C1 segment of cervical spinal cord (tissue), 14 donors: ENCODE data around the gene ATP2A3.

ENCODE experiments used
- DNase-seq, 14 donors: peaks; one replicate each; lab custom pipeline; 2025; lab: John Stamatoyannopoulos, UW

Gene ATP2A3

GRCh38 chr17:3973495-3974137, 9.4 kb upstream of the ATP2A3 start:
- DNase-seq, result no peak

- DNase-seq, result no peak
These were observed 8.7 kb upstream of the ATP2A3 start for GRCh38 chr17:3972931-3973330.

GRCh38 chr17:3972281-3972731, 8.1 kb upstream of the ATP2A3 start:
- no peak for DNase-seq

- DNase-seq, result no peak
These were observed 6.4 kb upstream of the ATP2A3 start for GRCh38 chr17:3970668-3971067.

- DNase-seq, result no peak
These were observed 5.7 kb upstream of the ATP2A3 start for GRCh38 chr17:3969963-3970362.

- no peak for DNase-seq
These were observed 4.8 kb upstream of the ATP2A3 start for GRCh38 chr17:3968886-3969524.

- no peak for DNase-seq
These were observed 3.8 kb upstream of the ATP2A3 start for GRCh38 chr17:3968015-3968414.

GRCh38 chr17:3966720-3967363, 2.6 kb upstream of the ATP2A3 start:
- DNase-seq, result no peak

- DNase-seq, result peak in 4 of 14 donors; percentile 5 to 28 (median 14)
These were observed 1.0 kb upstream of the ATP2A3 start for GRCh38 chr17:3965118-3965800.

- no peak for DNase-seq
These were observed 718 bp downstream of the ATP2A3 start for GRCh38 chr17:3963237-3964201.

- no peak for DNase-seq
These were observed 1.3 kb downstream of the ATP2A3 start for GRCh38 chr17:3962965-3963236.

GRCh38 chr17:3962217-3962964, 1.8 kb downstream of the ATP2A3 start:
- no peak for DNase-seq

GRCh38 chr17:3961564-3962047, 2.6 kb downstream of the ATP2A3 start:
- no peak for DNase-seq

- no peak for DNase-seq
These were observed 3.5 kb downstream of the ATP2A3 start for GRCh38 chr17:3960764-3961163.

- no peak for DNase-seq
These were observed 4.2 kb downstream of the ATP2A3 start for GRCh38 chr17:3959921-3960601.

- DNase-seq, result no peak
These were observed 4.8 kb downstream of the ATP2A3 start for GRCh38 chr17:3959295-3959899.

- DNase-seq, result no peak
These were observed 6.3 kb downstream of the ATP2A3 start for GRCh38 chr17:3957735-3958599.

- no peak for DNase-seq
These were observed 7.3 kb downstream of the ATP2A3 start for GRCh38 chr17:3956983-3957382.
